Vagina (tissue), 2 donors: ENCODE results near the gene BTBD8.

Experiments
- CTCF ChIP-seq, 3 experiments: fragments of 450-650 bp in 2 of 3; fragments of 200-600 bp in 1 of 3; sonication (generic) in 1 of 3; IDR thresholded peaks; one replicate each; pipeline ENCODE4 v1.5.1; 2017 to 2019; ENCODE audit warnings: antibody characterized with exemption in 3 of 3, mild to moderate bottlenecking in 2 of 3, moderate library complexity in 2 of 3
- POLR2A ChIP-seq, 2 donors: fragments of 450-650 bp; IDR thresholded peaks; one replicate each; pipeline ENCODE4 v1.6.1; 2017; ENCODE audit warnings: antibody characterized with exemption in 2 of 2, mild to moderate bottlenecking in 2 of 2, moderate library complexity in 2 of 2

- no peak for TF ChIP-seq CTCF (IDR thresholded peaks at IDR 0.05)
- no peak for TF ChIP-seq POLR2A (IDR thresholded peaks at IDR 0.05)
These were observed 45.9 kb downstream of the BTBD8 start for GRCh38 chr1:92126088-92126487.
